A673 (cell line): ENCODE results near the gene DCP2. TPM values are rescaled to one million over a fixed set of nuclear protein-coding genes. Genes with fewer than 3 reads are reported as not detected.
A peak's percentile ranks its signal among the peaks of the same experiment; 100 is the strongest.

ENCODE experiments used
- BruUV-seq: library from RNA; stranded (reverse); fragments of 400-500 nt; replicated peaks from 2 replicates; lab custom pipeline; 2021; lab: Mats Ljungman, UMichigan
- CTCF ChIA-PET: fragments of 300-600 bp; sonication (Branson Sonifier 250); formaldehyde crosslinking; loops from one replicate; lab custom pipeline; 2022; ENCODE audit warnings: antibody characterized with exemption; lab: Charles Lee
- POLR2A ChIA-PET: fragments of 300-600 bp; sonication (Branson Sonifier 250); formaldehyde crosslinking; loops from one replicate; lab custom pipeline; 2022; ENCODE audit warnings: antibody characterized with exemption; ENCODE audit not compliant: low non-redundant PET; lab: Charles Lee
- DNase-seq: peaks from one replicate; pipeline ENCODE4 v3.0.0-alpha.2; 2015; ENCODE audit warnings: low spot score
- H3K27ac ChIP-seq: fragments of 200-600 bp; sonication (generic); 2 replicates; pipeline ENCODE4 v1.5.1; 2016; ENCODE audit warnings: mixed run types, low read depth, mild to moderate bottlenecking, mixed read lengths, antibody characterized with exemption, low read length; ENCODE audit not compliant: poor library complexity, severe bottlenecking
- H3K27me3 ChIP-seq: fragments of 200-600 bp; sonication (generic); replicated peaks from 2 replicates; pipeline ENCODE4 v1.6.1; 2017; ENCODE audit warnings: mixed run types, low read depth, mild to moderate bottlenecking, mixed read lengths, antibody characterized with exemption, low read length; ENCODE audit not compliant: insufficient read depth, poor library complexity
- H3K36me3 ChIP-seq: fragments of 200-600 bp; sonication (generic); 2 replicates; pipeline ENCODE4 v1.6.1; 2016; ENCODE audit warnings: mixed run types, mild to moderate bottlenecking, mixed read lengths, antibody characterized with exemption, low read length; ENCODE audit not compliant: insufficient read depth, poor library complexity, severe bottlenecking
- H3K4me1 ChIP-seq: fragments of 200-600 bp; sonication (generic); 2 replicates; pipeline ENCODE4 v1.6.1; 2017; ENCODE audit warnings: mixed run types, mild to moderate bottlenecking, mixed read lengths, antibody characterized with exemption, low read length; ENCODE audit not compliant: insufficient read depth, poor library complexity, severe bottlenecking
- H3K4me3 ChIP-seq: fragments of 200-600 bp; sonication (generic); 2 replicates; pipeline ENCODE4 v1.5.1; 2016; ENCODE audit warnings: low read depth, mixed run types, mild to moderate bottlenecking, mixed read lengths, low read length; ENCODE audit not compliant: poor library complexity, severe bottlenecking
- H3K9me3 ChIP-seq: fragments of 200-600 bp; sonication (generic); 2 replicates; pipeline ENCODE4 v1.6.1; 2016; ENCODE audit warnings: mixed run types, low read depth, mild to moderate bottlenecking, mixed read lengths, antibody characterized with exemption, low read length; ENCODE audit not compliant: poor library complexity, severe bottlenecking
- CTCF ChIP-seq: fragments of 300-800, 200-600 bp; sonication (generic); conservative IDR thresholded peaks from 2 replicates; pipeline ENCODE4 v1.5.1; 2017; ENCODE audit warnings: low read depth, mild to moderate bottlenecking, antibody characterized with exemption, low read length, moderate library complexity, mixed read lengths
- EZH2 ChIP-seq: fragments of 200-600 bp; sonication (generic); IDR thresholded peaks from 2 replicates; pipeline ENCODE4 v1.6.1; 2017; ENCODE audit warnings: borderline replicate concordance, low read depth, mild to moderate bottlenecking, mixed read lengths, antibody characterized with exemption, low read length; ENCODE audit not compliant: poor library complexity, severe bottlenecking
- intact Hi-C: fragments of 100-400 bp; cut with micrococcal nuclease; formaldehyde crosslinking; loops from one replicate; pipeline ENCODE4 v1.10.0; 2022; ENCODE audit not compliant: unreplicated experiment
- total RNA-seq: library from RNA; stranded (reverse); gene quantifications from 2 replicates; pipeline ENCODE4 v1.2.3, GENCODE V29; 2021

The DCP2 gene
- total RNA-seq, 1 experiment from 2014 or later, result 73.5 TPM

- H3K4me1 ChIP-seq, result no peaks in the 10 kb centered on the region
- H3K4me3 ChIP-seq, result no peak overlapping the region
- no TSS peak for BruUV-seq
- intact Hi-C loops, result no loop called here
- no peak for DNase-seq
- H3K36me3 ChIP-seq, result peaks cover 9% of the 10 kb centered on the region
- no peak overlapping the region for H3K27ac ChIP-seq
- POLR2A ChIA-PET, result no interaction called here
- TF ChIP-seq CTCF (no peak), EZH2 (no peak)
- CTCF ChIA-PET, result no interaction called here
- no peaks in the 10 kb centered on the region for H3K9me3 ChIP-seq
- H3K27me3 ChIP-seq, result no peaks in the 10 kb centered on the region
Measured at GRCh38 chr5:112986224-112986623, 9.6 kb downstream of the DCP2 start.

- Histone ChIP-seq H3K36me3 (peaks cover 23% of the 10 kb centered on the region), H3K9me3 (no peaks in the 10 kb centered on the region), H3K27me3 (no peaks in the 10 kb centered on the region), H3K4me1 (no peaks in the 10 kb centered on the region), H3K27ac (no peak overlapping the region), H3K4me3 (no peak overlapping the region)
- intact Hi-C loops, result loop anchor here (1.0 to 5.0 kb wide), 3 partner anchors 335 to 610 kb away; partner anchors contain the start of gene YTHDC2
- TF ChIP-seq CTCF, result peak; percentile 89
- TF ChIP-seq EZH2, result no peak
- BruUV-seq, result no TSS peak
- CTCF ChIA-PET, result interaction anchor here (0.6 to 1.1 kb wide), 4 partner anchors 10 to 600 kb away, joined by 3 to 4 read pairs (median 3); no protein-coding TSS in a partner anchor
- peak; percentile 75 for DNase-seq
- POLR2A ChIA-PET, result interaction anchor here (0.7 kb wide), 1 partner anchor 402 kb away, joined by 3 read pairs; no protein-coding TSS in a partner anchor
Measured at GRCh38 chr5:112995764-112996618, 19.4 kb downstream of the DCP2 start.

- no peak overlapping the region for H3K27ac ChIP-seq
- H3K36me3 ChIP-seq, result peaks cover 20% of the 10 kb centered on the region
- TF ChIP-seq EZH2 (no peak), CTCF (no peak)
- H3K4me3 ChIP-seq, result no peak overlapping the region
- no TSS peak for BruUV-seq
- H3K9me3 ChIP-seq, result no peaks in the 10 kb centered on the region
- intact Hi-C loops, result loop anchor here (1.0 to 5.0 kb wide), 3 partner anchors 334 to 609 kb away; partner anchors contain the start of gene YTHDC2
- ChIA-PET POLR2A (no interaction called here), CTCF (interaction anchor here (0.9 kb wide), 1 partner anchor 382 kb away, joined by 3 read pairs; no protein-coding TSS in a partner anchor)
- no peaks in the 10 kb centered on the region for H3K27me3 ChIP-seq
- H3K4me1 ChIP-seq, result no peaks in the 10 kb centered on the region
- no peak for DNase-seq
Measured at GRCh38 chr5:112996830-112997374, 20.3 kb downstream of the DCP2 start.
